ENCODE results near the gene C11orf24. TPM values are rescaled to one million over a fixed set of nuclear protein-coding genes. Genes with fewer than 3 reads are reported as not detected.
A peak's percentile ranks its signal among the peaks of the same experiment; 100 is the strongest.

C11orf24 gene
- total RNA-seq, 1 donor from 2014 or later: 9.7 TPM

- Mint-ChIP-seq H3K4me1 (peaks cover 2% of the 10 kb centered on the region), H3K36me3 (no peaks in the 10 kb centered on the region), H3K9me3 (peaks cover 8% of the 10 kb centered on the region), H3K27ac (no peak overlapping the region), H3K4me3 (no peak overlapping the region), H3K27me3 (ENCODE audit: insufficient read depth, low read depth) (peaks cover 5% of the 10 kb centered on the region)
- Histone ChIP-seq H4K20me1 (ENCODE audit: low read depth) (no peaks in the 10 kb centered on the region), H3K79me2 (ENCODE audit: low read depth) (no peaks in the 10 kb centered on the region), H3K36me3 (no peaks in the 10 kb centered on the region), H3K27me3 (no peaks in the 10 kb centered on the region), H3K4me2 (no peak overlapping the region), H3K4me3 (no peak overlapping the region), H3K4me1 (peaks cover under 1% of the 10 kb centered on the region), H3K27ac (no peak overlapping the region), H3F3A (ENCODE audit: low read depth) (no peaks in the 10 kb centered on the region), H2AFZ (replicated peaks) (no peak overlapping the region), H3K9ac (no peak overlapping the region), H3K9me3 (ENCODE audit: low read depth) (no peaks in the 10 kb centered on the region)
- TF ChIP-seq EZH2phosphoT487 (IDR thresholded peaks at IDR 0.05) (no peak), EZH2 (IDR thresholded peaks at IDR 0.05) (no peak), CTCF (IDR thresholded peaks at IDR 0.05) (no peak)
- DNase-seq (ENCODE audit: low spot score): no peak
Measured at GRCh38 chr11:68221406-68221805, 50.4 kb downstream of the C11orf24 start.

- Mint-ChIP-seq H3K9me3 (peaks cover 2% of the 10 kb centered on the region), H3K4me3 (no peak overlapping the region), H3K4me1 (peaks cover 20% of the 10 kb centered on the region), H3K27ac (peak overlapping the region; percentile 57), H3K27me3 (ENCODE audit: insufficient read depth, low read depth) (peaks cover 25% of the 10 kb centered on the region), H3K36me3 (no peaks in the 10 kb centered on the region)
- no peak overlapping the region for H3K4me3 ChIP-seq
- H3K36me3 ChIP-seq: no peaks in the 10 kb centered on the region
- peaks cover 16% of the 10 kb centered on the region for H3F3A ChIP-seq (ENCODE audit: low read depth)
- H3K4me1 ChIP-seq: peaks cover 22% of the 10 kb centered on the region
- DNase-seq (ENCODE audit: low spot score): no peak
- no peaks in the 10 kb centered on the region for H3K9me3 ChIP-seq (ENCODE audit: low read depth)
- peaks cover 11% of the 10 kb centered on the region for H4K20me1 ChIP-seq (ENCODE audit: low read depth)
- H3K9ac ChIP-seq: no peak overlapping the region
- peaks cover 13% of the 10 kb centered on the region for H3K79me2 ChIP-seq (ENCODE audit: low read depth)
- no peaks in the 10 kb centered on the region for H3K27me3 ChIP-seq
- H2AFZ ChIP-seq (replicated peaks): no peak overlapping the region
- no peak overlapping the region for H3K27ac ChIP-seq
- peak overlapping the region; percentile 22 for H3K4me2 ChIP-seq
- TF ChIP-seq EZH2 (IDR thresholded peaks at IDR 0.05) (no peak), EZH2phosphoT487 (IDR thresholded peaks at IDR 0.05) (no peak), CTCF (IDR thresholded peaks at IDR 0.05) (no peak)
Measured at GRCh38 chr11:68216171-68216938, 55.4 kb downstream of the C11orf24 start.

GRCh38 chr11:68215524-68216170 lies 56.1 kb downstream of the C11orf24 start:
- Mint-ChIP-seq H3K4me1 (peaks cover 27% of the 10 kb centered on the region), H3K9me3 (peaks cover 2% of the 10 kb centered on the region), H3K27me3 (ENCODE audit: insufficient read depth, low read depth) (peaks cover 25% of the 10 kb centered on the region), H3K4me3 (peak overlapping the region; percentile 83), H3K36me3 (no peaks in the 10 kb centered on the region), H3K27ac (peak overlapping the region; percentile 87)
- H2AFZ ChIP-seq (replicated peaks): no peak overlapping the region
- H4K20me1 ChIP-seq (ENCODE audit: low read depth): peaks cover 18% of the 10 kb centered on the region
- H3K79me2 ChIP-seq (ENCODE audit: low read depth): peaks cover 20% of the 10 kb centered on the region
- H3K27me3 ChIP-seq: no peaks in the 10 kb centered on the region
- H3K9me3 ChIP-seq (ENCODE audit: low read depth): no peaks in the 10 kb centered on the region
- no peak for DNase-seq (ENCODE audit: low spot score)
- H3F3A ChIP-seq (ENCODE audit: low read depth): peaks cover 23% of the 10 kb centered on the region
- no peak overlapping the region for H3K4me3 ChIP-seq
- no peaks in the 10 kb centered on the region for H3K36me3 ChIP-seq
- H3K4me2 ChIP-seq: peak overlapping the region; percentile 22
- H3K27ac ChIP-seq: no peak overlapping the region
- peaks cover 25% of the 10 kb centered on the region for H3K4me1 ChIP-seq
- TF ChIP-seq EZH2 (IDR thresholded peaks at IDR 0.05): no peak
- no peak for TF ChIP-seq EZH2phosphoT487 (IDR thresholded peaks at IDR 0.05)
- no peak for TF ChIP-seq CTCF (IDR thresholded peaks at IDR 0.05)
- H3K9ac ChIP-seq: no peak overlapping the region

Data from neural progenitor cell (in vitro differentiated cells).